Colonic mucosa (tissue), 4 donors: Measurements from ENCODE around the gene LRRC15. TPM values are rescaled to one million over a fixed set of nuclear protein-coding genes. Genes with fewer than 3 reads are reported as not detected.

ENCODE experiments used
- DNase-seq: peaks from one replicate; pipeline ENCODE4 v3.0.0-alpha.2; 2020
- H3K27ac ChIP-seq: fragments of 200-600 bp; one replicate; pipeline ENCODE4 v1.8.0; 2021
- H3K27me3 ChIP-seq: fragments of 200-600 bp; one replicate; pipeline ENCODE4 v1.8.0; 2021
- H3K36me3 ChIP-seq: fragments of 200-600 bp; one replicate; pipeline ENCODE4 v1.8.0; 2021
- H3K4me1 ChIP-seq: fragments of 200-600 bp; one replicate; pipeline ENCODE4 v1.8.0; 2021; ENCODE audit warnings: mild to moderate bottlenecking
- H3K4me3 ChIP-seq: fragments of 200-600 bp; one replicate; pipeline ENCODE4 v1.8.0; 2021
- H3K9ac ChIP-seq, 2 donors: one replicate each; pipeline ENCODE4 v1.7.0; 2013; ENCODE audit warnings: control low read depth in 2 of 2, low read depth in 2 of 2, low read length in 2 of 2
- H3K9me3 ChIP-seq: fragments of 200-600 bp; one replicate; pipeline ENCODE4 v1.8.0; 2021
- intact Hi-C: fragments of 100-400 bp; cut with DNase I; formaldehyde crosslinking; loops from one replicate; pipeline ENCODE4 v1.14.1; 2022
- total RNA-seq, 2 donors: library from RNA; stranded (reverse); fragmentation: NEBNext Ultra II Directional in 1 of 2; extraction: Animal tissue kit (Norgen Biotek cat#: 25700) in 1 of 2; gene quantifications; one replicate each; pipeline ENCODE4 v1.2.1, GENCODE V29; 2021
- TF ChIP-seq, protein P1 (sequence below): fragments of 200-600 bp; IDR thresholded peaks from one replicate; pipeline ENCODE4 v1.8.0; 2022; ENCODE audit warnings: antibody characterized with exemption, mild to moderate bottlenecking
- donor health status: healthy.
- donor health status: DM: no; HTN: no; CAD: no.
- donor health status: DM: no; HTN: no; CAD: no.

The LRRC15 gene
- total RNA-seq, 2 donors from 2014 or later, result 0.32 to 0.89 TPM

DNA sequence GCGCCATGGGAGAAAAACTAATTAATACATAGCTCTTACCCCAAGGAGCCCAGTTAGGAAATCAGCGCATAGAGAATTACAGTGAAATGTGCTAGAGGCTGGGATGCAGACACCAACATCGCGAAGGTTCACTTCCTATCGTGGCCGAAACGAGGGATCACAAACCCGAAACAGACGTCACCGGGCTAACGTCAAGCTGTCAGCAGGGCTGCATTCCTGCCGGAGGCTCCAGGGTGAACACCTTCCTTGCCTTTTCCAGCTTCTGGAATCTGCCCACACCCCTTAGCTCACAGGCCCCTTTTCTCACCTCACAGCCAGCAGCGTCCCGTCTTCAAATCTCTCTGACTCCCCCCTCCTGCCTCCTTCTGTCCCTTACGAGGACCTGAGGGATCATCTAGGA, 16.5 kb upstream of the LRRC15 start:
- TF ChIP-seq, protein P1, sequence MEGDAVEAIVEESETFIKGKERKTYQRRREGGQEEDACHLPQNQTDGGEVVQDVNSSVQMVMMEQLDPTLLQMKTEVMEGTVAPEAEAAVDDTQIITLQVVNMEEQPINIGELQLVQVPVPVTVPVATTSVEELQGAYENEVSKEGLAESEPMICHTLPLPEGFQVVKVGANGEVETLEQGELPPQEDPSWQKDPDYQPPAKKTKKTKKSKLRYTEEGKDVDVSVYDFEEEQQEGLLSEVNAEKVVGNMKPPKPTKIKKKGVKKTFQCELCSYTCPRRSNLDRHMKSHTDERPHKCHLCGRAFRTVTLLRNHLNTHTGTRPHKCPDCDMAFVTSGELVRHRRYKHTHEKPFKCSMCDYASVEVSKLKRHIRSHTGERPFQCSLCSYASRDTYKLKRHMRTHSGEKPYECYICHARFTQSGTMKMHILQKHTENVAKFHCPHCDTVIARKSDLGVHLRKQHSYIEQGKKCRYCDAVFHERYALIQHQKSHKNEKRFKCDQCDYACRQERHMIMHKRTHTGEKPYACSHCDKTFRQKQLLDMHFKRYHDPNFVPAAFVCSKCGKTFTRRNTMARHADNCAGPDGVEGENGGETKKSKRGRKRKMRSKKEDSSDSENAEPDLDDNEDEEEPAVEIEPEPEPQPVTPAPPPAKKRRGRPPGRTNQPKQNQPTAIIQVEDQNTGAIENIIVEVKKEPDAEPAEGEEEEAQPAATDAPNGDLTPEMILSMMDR, result no peak
- Histone ChIP-seq H3K9me3 (no peaks in the 10 kb centered on the region), H3K4me3 (no peak overlapping the region), H3K27me3 (no peaks in the 10 kb centered on the region), H3K36me3 (no peaks in the 10 kb centered on the region), H3K4me1 (no peaks in the 10 kb centered on the region), H3K27ac (no peak overlapping the region), H3K9ac (no peak overlapping the region)
- intact Hi-C loops, result no loop called here
- DNase-seq, result no peak

DNA sequence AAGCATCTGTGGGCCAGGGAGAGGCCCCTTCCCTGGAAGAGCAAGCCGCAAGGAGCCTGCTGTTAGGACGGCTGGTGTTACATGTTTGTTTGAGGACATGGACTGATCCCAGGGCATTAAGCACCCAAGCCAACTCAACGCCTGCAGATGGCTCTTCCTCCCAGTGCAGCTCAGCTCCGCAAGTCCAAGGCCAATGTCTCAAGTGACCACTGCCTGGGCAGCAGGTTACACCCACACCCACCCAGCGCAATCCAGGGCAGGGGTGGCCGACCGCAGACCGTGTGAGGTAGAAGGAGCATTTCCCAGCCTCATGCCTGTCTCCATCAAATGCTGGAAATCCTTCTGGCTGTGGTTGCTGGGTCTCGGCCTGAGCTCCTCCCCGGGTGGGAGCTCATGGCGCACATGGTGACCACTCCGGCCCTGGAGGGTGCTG, 15.0 kb upstream of the LRRC15 start:
- Histone ChIP-seq H3K4me1 (no peaks in the 10 kb centered on the region), H3K4me3 (no peak overlapping the region), H3K27ac (no peak overlapping the region), H3K9ac (no peak overlapping the region), H3K36me3 (no peaks in the 10 kb centered on the region), H3K9me3 (no peaks in the 10 kb centered on the region), H3K27me3 (no peaks in the 10 kb centered on the region)
- intact Hi-C loops, result no loop called here
- DNase-seq, result peak; percentile 12
- TF ChIP-seq, protein P1, result no peak

DNA sequence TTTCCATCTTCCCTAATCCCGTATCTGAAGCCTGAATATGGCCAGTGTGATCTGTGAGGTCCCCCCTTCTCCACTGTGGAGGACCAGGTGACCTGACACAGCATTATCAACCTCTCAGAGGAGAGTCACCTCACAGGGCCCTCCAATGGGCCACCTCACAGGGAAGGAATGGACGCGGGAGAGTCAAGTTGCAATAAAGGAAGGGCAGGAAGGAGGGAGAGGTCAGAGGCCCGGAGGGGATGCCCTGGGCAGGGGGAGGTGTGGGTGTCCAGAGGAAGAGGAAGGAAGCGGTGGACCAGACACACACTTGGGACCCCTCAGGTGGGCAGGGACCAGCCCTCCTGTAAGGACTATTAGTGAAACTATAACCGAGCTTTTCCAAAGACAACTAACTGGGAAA, 14.6 kb upstream of the LRRC15 start:
- Histone ChIP-seq H3K9ac (no peak overlapping the region), H3K9me3 (no peaks in the 10 kb centered on the region), H3K27ac (no peak overlapping the region), H3K36me3 (no peaks in the 10 kb centered on the region), H3K4me3 (no peak overlapping the region), H3K4me1 (no peaks in the 10 kb centered on the region), H3K27me3 (no peaks in the 10 kb centered on the region)
- TF ChIP-seq, protein P1, result no peak
- peak; percentile 7 for DNase-seq
- intact Hi-C loops, result no loop called here

DNA sequence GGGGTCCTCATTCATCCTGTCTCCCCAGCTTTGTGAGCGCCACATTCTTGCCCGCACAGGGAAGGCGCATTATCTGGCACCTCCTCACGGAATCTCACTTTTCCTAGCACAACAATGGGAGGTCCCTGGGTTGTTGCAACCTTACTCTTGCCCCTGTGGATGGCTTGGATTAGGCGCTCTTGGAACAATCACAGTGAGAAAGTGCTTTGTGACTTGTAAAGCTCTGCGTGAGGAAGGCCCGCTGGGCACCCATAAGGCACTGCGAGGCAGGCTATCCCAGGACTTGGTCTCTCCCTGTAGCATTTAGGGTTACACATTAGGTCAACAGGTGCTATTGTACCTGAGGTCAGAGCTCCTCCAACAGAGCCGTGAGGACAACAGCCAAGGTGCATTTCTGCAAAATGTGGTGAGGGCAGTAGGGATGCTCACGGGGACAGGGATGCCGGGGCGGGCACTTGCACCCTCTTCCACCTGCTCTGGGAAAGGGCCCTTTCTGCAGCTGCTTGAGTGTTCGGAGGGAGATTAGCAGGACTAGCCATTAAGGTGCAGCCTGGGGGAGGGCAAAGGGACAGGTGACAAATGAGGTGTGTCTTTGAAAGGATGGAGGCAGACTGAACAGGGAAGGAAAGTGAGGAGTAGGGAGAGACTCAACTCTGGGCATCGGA, 13.9 kb upstream of the LRRC15 start:
- DNase-seq, result no peak
- Histone ChIP-seq H3K4me3 (no peak overlapping the region), H3K9me3 (no peaks in the 10 kb centered on the region), H3K27ac (no peak overlapping the region), H3K9ac (no peak overlapping the region), H3K27me3 (no peaks in the 10 kb centered on the region), H3K4me1 (no peaks in the 10 kb centered on the region), H3K36me3 (no peaks in the 10 kb centered on the region)
- TF ChIP-seq, protein P1, result no peak
- intact Hi-C loops, result no loop called here

DNA sequence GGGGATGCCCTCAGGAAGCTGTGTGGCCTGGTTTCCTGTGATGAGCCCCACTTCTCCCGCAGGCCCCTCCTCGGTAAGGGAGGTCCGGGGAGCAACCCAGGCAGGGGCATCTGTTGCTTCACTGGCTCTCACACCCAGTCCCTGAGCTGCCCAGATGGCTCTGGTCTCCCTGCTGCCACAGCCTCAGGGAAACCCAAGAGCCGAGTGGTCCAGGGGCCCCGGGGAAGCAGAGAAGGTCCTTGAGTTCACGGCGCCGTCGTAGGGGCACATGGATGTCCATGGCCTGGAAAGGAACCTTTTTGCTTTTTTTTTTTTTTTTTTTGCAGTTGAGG, 13.3 kb upstream of the LRRC15 start:
- Histone ChIP-seq H3K36me3 (no peaks in the 10 kb centered on the region), H3K27ac (no peak overlapping the region), H3K27me3 (no peaks in the 10 kb centered on the region), H3K4me1 (no peaks in the 10 kb centered on the region), H3K9ac (no peak overlapping the region), H3K4me3 (no peak overlapping the region), H3K9me3 (no peaks in the 10 kb centered on the region)
- DNase-seq, result no peak
- intact Hi-C loops, result no loop called here
- TF ChIP-seq, protein P1, result no peak
